MM.1S (cell line): Measurements from ENCODE around the gene DCST2.

ENCODE experiments used
- DNase-seq: peaks from one replicate; pipeline ENCODE4 v3.0.0-alpha.2; 2015
- H2AFZ ChIP-seq: fragments of 300-600 bp; sonication (generic); 2 replicates; pipeline ENCODE4 v1.6.0; 2016; ENCODE audit warnings: antibody characterized with exemption, low read length
- H3F3A ChIP-seq: fragments of 300-600 bp; sonication (generic); 2 replicates; pipeline ENCODE4 v1.6.1; 2016; ENCODE audit warnings: mild to moderate bottlenecking, antibody characterized with exemption, low read length, moderate library complexity, mixed read lengths; ENCODE audit not compliant: insufficient read depth
- H3K27ac ChIP-seq: fragments of 300-600 bp; sonication (generic); 2 replicates; pipeline ENCODE4 v1.5.1; 2016; ENCODE audit warnings: mild to moderate bottlenecking, low read length
- H3K27me3 ChIP-seq: fragments of 300-600 bp; sonication (generic); replicated peaks from 2 replicates; pipeline ENCODE4 v1.6.0; 2016; ENCODE audit warnings: low read length; ENCODE audit not compliant: insufficient read depth
- H3K36me3 ChIP-seq: fragments of 300-600 bp; sonication (generic); replicated peaks from 2 replicates; pipeline ENCODE4 v1.6.1; 2016; ENCODE audit warnings: mild to moderate bottlenecking, low read length, mixed read lengths; ENCODE audit not compliant: insufficient read depth
- H3K4me1 ChIP-seq: fragments of 300-600 bp; sonication (generic); 2 replicates; pipeline ENCODE4 v1.6.1; 2016; ENCODE audit warnings: low read length, mixed read lengths
- H3K4me2 ChIP-seq: fragments of 300-600 bp; sonication (generic); 2 replicates; pipeline ENCODE4 v1.6.0; 2016; ENCODE audit warnings: low read depth, low read length
- H3K4me3 ChIP-seq: fragments of 300-600 bp; sonication (generic); 2 replicates; pipeline ENCODE4 v1.5.1; 2016; ENCODE audit warnings: low read length, mixed read lengths
- H3K79me2 ChIP-seq: fragments of 300-600 bp; sonication (generic); 2 replicates; pipeline ENCODE4 v1.6.1; 2016; ENCODE audit warnings: mixed run types, low read length, mixed read lengths
- H3K9ac ChIP-seq: fragments of 300-600 bp; sonication (generic); 2 replicates; pipeline ENCODE4 v1.6.1; 2016; ENCODE audit warnings: low read length, mixed read lengths
- H3K9me2 ChIP-seq: fragments of 300-600 bp; sonication (generic); replicated peaks from 2 replicates; pipeline ENCODE4 v1.6.1; 2016; ENCODE audit warnings: mild to moderate bottlenecking, low read length, mixed read lengths; ENCODE audit not compliant: insufficient read depth
- H3K9me3 ChIP-seq: fragments of 300-600 bp; sonication (generic); replicated peaks from 2 replicates; pipeline ENCODE4 v1.6.1; 2016; ENCODE audit warnings: mild to moderate bottlenecking, low read length, mixed read lengths; ENCODE audit not compliant: insufficient read depth
- H4K20me1 ChIP-seq: fragments of 300-600 bp; sonication (generic); 2 replicates; pipeline ENCODE4 v1.6.1; 2016; ENCODE audit warnings: mild to moderate bottlenecking, low read length, moderate library complexity, mixed read lengths; ENCODE audit not compliant: insufficient read depth
- EZH2 ChIP-seq: fragments of 300-600 bp; sonication (generic); optimal IDR thresholded peaks from 2 replicates; pipeline ENCODE3; 2017; ENCODE audit warnings: low read depth, mild to moderate bottlenecking, antibody characterized with exemption, low read length, mixed read lengths
- EZH2phosphoT487 ChIP-seq: fragments of 300-600 bp; sonication (generic); IDR thresholded peaks from 2 replicates; pipeline ENCODE4 v1.6.1; 2018; ENCODE audit warnings: antibody characterized with exemption, low read length
- TF ChIP-seq, protein P1 (sequence below): fragments of 300-600 bp; sonication (generic); IDR thresholded peaks from 2 replicates; pipeline ENCODE4 v1.5.1; 2016; ENCODE audit warnings: antibody characterized with exemption, low read length, mixed read lengths

DCST2 gene

GRCh38 chr1:155077346-155077745 lies 43.8 kb upstream of the DCST2 start:
- H3K27ac ChIP-seq = no peak overlapping the region
- no peaks in the 10 kb centered on the region for H3K9me3 ChIP-seq
- peaks cover 36% of the 10 kb centered on the region for H3K27me3 ChIP-seq
- H3K4me1 ChIP-seq = peaks cover 61% of the 10 kb centered on the region
- TF ChIP-seq EZH2 (no peak), EZH2phosphoT487 (no peak)
- no peaks in the 10 kb centered on the region for H3K9me2 ChIP-seq
- H3K4me3 ChIP-seq = no peak overlapping the region
- H3K4me2 ChIP-seq = peak overlapping the region; percentile 36
- peaks cover 21% of the 10 kb centered on the region for H3F3A ChIP-seq
- no peak overlapping the region for H2AFZ ChIP-seq
- no peaks in the 10 kb centered on the region for H3K79me2 ChIP-seq
- no peak overlapping the region for H3K9ac ChIP-seq
- no peaks in the 10 kb centered on the region for H4K20me1 ChIP-seq
- H3K36me3 ChIP-seq = no peaks in the 10 kb centered on the region
- DNase-seq = peak; percentile 84

- TF ChIP-seq, protein P1, sequence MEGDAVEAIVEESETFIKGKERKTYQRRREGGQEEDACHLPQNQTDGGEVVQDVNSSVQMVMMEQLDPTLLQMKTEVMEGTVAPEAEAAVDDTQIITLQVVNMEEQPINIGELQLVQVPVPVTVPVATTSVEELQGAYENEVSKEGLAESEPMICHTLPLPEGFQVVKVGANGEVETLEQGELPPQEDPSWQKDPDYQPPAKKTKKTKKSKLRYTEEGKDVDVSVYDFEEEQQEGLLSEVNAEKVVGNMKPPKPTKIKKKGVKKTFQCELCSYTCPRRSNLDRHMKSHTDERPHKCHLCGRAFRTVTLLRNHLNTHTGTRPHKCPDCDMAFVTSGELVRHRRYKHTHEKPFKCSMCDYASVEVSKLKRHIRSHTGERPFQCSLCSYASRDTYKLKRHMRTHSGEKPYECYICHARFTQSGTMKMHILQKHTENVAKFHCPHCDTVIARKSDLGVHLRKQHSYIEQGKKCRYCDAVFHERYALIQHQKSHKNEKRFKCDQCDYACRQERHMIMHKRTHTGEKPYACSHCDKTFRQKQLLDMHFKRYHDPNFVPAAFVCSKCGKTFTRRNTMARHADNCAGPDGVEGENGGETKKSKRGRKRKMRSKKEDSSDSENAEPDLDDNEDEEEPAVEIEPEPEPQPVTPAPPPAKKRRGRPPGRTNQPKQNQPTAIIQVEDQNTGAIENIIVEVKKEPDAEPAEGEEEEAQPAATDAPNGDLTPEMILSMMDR = no peak
- TF ChIP-seq EZH2phosphoT487 = no peak
- TF ChIP-seq EZH2 = no peak
- H4K20me1 ChIP-seq = no peaks in the 10 kb centered on the region
- H3K4me2 ChIP-seq = no peak overlapping the region
- H3K9me2 ChIP-seq = no peaks in the 10 kb centered on the region
- no peak overlapping the region for H2AFZ ChIP-seq
- H3K27ac ChIP-seq = no peak overlapping the region
- H3K79me2 ChIP-seq = no peaks in the 10 kb centered on the region
- peaks cover 57% of the 10 kb centered on the region for H3K4me1 ChIP-seq
- peaks cover 26% of the 10 kb centered on the region for H3K27me3 ChIP-seq
- H3K9me3 ChIP-seq = no peaks in the 10 kb centered on the region
- DNase-seq = no peak
- no peak overlapping the region for H3K9ac ChIP-seq
- peaks cover 19% of the 10 kb centered on the region for H3F3A ChIP-seq
- no peaks in the 10 kb centered on the region for H3K36me3 ChIP-seq
- H3K4me3 ChIP-seq = no peak overlapping the region
Measured at GRCh38 chr1:155076371-155076770, 42.8 kb upstream of the DCST2 start.

GRCh38 chr1:155075535-155075934 lies 42.0 kb upstream of the DCST2 start:
- Histone ChIP-seq H2AFZ (no peak overlapping the region), H4K20me1 (no peaks in the 10 kb centered on the region), H3K9me2 (no peaks in the 10 kb centered on the region), H3K36me3 (no peaks in the 10 kb centered on the region), H3K9ac (no peak overlapping the region), H3K27ac (no peak overlapping the region), H3K27me3 (peaks cover 17% of the 10 kb centered on the region), H3K4me2 (no peak overlapping the region), H3K79me2 (no peaks in the 10 kb centered on the region), H3F3A (peaks cover 18% of the 10 kb centered on the region), H3K4me3 (no peak overlapping the region), H3K4me1 (peaks cover 53% of the 10 kb centered on the region), H3K9me3 (no peaks in the 10 kb centered on the region)
- TF ChIP-seq EZH2phosphoT487 = no peak
- TF ChIP-seq EZH2 = no peak
- TF ChIP-seq, protein P1 = no peak
- DNase-seq = no peak

DNA sequence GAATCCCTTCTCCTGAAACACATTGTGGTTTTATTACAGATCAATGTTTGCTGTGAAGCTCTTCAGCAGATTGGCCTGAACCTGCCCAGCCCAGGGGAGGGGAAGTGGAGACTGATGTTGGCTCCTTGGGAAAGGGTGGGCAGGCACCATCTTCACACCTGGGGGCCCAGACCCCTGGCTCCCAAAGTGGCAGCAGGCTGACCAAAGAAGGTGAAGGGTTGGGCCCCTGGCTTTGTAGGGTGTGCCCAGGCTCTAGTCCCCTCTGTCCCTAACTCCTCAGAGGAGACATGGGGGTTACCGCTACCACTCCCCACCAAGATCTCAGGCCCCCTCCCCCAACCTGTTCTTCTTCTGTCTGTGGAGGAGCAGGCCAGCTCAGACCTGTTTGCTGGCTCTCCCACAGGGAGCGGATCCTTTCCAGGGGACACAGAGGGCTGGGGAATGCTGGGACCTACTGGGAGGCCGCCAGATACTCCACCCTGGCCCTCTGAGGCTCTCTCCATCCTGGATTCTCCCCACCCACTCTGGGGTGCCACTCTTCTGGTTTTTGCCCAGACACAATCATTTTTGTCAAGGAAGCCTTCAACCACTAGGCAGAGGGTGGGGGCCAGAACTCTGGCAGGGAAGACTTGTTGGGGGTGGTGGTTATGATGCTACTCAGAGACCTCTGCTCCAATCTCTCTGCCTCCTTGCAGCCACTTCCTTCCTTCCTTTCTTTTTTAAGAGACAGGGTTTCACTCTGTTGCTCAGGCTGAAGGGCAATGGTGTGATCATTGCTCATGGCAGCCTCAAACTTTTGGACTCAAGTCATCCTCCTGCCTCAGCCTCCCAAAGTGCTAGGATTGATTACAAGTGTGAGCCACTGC lies 40.0 kb upstream of the DCST2 start:
- Histone ChIP-seq H3K4me1 (peaks cover 41% of the 10 kb centered on the region), H3K4me3 (no peak overlapping the region), H3K9me3 (no peaks in the 10 kb centered on the region), H3K27me3 (no peaks in the 10 kb centered on the region), H2AFZ (no peak overlapping the region), H3K36me3 (no peaks in the 10 kb centered on the region), H3K9ac (no peak overlapping the region), H3K79me2 (no peaks in the 10 kb centered on the region), H4K20me1 (no peaks in the 10 kb centered on the region), H3K27ac (no peak overlapping the region), H3F3A (peaks cover 18% of the 10 kb centered on the region), H3K9me2 (no peaks in the 10 kb centered on the region), H3K4me2 (peak overlapping the region; percentile 17; the same call in 1 of the 2 replicates)
- TF ChIP-seq EZH2phosphoT487 (no peak), EZH2 (no peak)
- TF ChIP-seq, protein P1 = no peak
- DNase-seq = peak; percentile 31
